ENCODE measurements around the gene CMPK2.

The CMPK2 gene

GRCh38 chr2:6808426-6808825 lies 57.3 kb downstream of the CMPK2 start:
- no peak for DNase-seq

GRCh38 chr2:6806604-6807003 lies 59.1 kb downstream of the CMPK2 start:
- DNase-seq = no peak

- no peak for DNase-seq
Measured at GRCh38 chr2:6800553-6800952, 65.2 kb downstream of the CMPK2 start.
